ENCODE measurements around the gene AUP1.

GRCh38 chr2:74526649-74527230 lies 2.8 kb downstream of the AUP1 start:
- TF ChIP-seq POLR2A (IDR thresholded peaks at IDR 0.05) = no peak
- no peak for TF ChIP-seq CTCF (IDR thresholded peaks at IDR 0.05)

Measured in breast epithelium (tissue), 3 donors.